GM11168 (cell line): ENCODE data around the gene NUTM2A.
"Not testable (repeated sequence)": the region's sequence is repeated elsewhere in the genome, so short reads cannot be mapped to it uniquely, and the experiment has no call there.

ENCODE experiments used
- in situ Hi-C: fragments of 300-500 bp; cut with MboI; formaldehyde crosslinking; loops from one replicate; pipeline ENCODE4 v1.12.0; 2022; ENCODE audit warnings: low sequenced_read_pairs; ENCODE audit not compliant: unreplicated experiment

Gene NUTM2A

GRCh38 chr10:87242192-87242591 is 16.9 kb downstream of the NUTM2A start:
- in situ Hi-C loops: loop anchor here (10.0 kb wide), 1 partner anchor 253 kb away; no protein-coding TSS in a partner anchor

DNA sequence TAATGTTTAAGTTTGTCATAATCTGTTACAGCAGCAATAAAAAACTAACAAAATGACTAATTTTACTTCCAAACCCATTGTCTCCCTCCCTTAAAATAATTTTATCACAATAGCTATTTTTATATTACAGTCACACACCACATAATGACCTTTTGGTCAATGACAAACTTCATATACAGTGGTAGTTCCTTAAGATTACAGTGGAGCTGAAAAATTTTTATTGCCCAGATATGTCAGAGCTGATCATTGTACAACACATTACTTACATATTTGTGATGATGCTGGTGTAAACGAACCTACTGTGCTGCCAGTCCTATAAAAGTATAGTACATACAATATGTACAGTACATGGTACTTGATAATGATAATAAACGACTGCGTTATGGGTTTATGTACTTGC is 22.1 kb downstream of the NUTM2A start:
- in situ Hi-C loops: loop anchor here (10.0 kb wide), 1 partner anchor 247 kb away; no protein-coding TSS in a partner anchor

GRCh38 chr10:87248818-87249353 is 23.6 kb downstream of the NUTM2A start:
- in situ Hi-C loops: loop anchor here (10.0 kb wide), 1 partner anchor 246 kb away; no protein-coding TSS in a partner anchor

DNA sequence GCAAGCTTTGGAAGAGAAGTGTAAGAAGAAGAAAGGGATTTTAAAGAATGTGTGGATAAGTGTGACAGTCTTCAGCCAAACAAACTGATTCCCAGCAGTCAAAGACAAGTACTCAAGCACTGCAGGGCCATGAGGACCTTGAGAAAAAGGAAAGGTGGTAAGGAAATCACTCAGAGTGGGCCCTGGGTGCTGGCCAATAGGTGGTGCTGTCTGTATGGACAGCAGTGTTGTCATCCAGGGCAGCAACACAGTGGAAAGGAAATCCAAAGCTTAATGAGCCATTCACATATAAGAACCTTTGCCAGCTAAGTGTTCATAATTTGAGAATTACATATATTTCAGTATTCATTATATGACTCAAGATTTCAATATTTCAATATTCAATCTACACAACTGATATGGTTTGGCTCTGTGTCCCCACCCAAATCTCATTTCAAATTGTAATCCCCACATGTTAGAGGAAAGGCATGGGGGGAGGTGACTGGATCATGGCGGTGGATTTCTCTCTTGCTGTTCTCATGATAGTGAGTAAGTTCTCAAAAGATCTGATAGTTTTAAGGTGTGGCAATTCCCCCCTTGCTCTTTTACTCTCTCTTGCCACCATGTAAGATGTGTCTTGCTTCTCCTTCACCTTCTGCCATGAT is 55.6 kb downstream of the NUTM2A start:
- in situ Hi-C loops: not testable (repeated sequence)
